Skeletal muscle tissue (tissue), 4 donors: Measurements from ENCODE around the gene FDPS. TPM values are rescaled to one million over a fixed set of nuclear protein-coding genes. Genes with fewer than 3 reads are reported as not detected.

Experiments used
- H3K27ac ChIP-seq: one replicate; pipeline ENCODE4 v1.7.0; 2013; ENCODE audit warnings: mild to moderate bottlenecking, low read depth, low read length, inconsistent platforms
- H3K27me3 ChIP-seq, 3 donors: one replicate each; pipeline ENCODE4 v1.7.0; 2013; ENCODE audit warnings: low read length in 3 of 3; ENCODE audit not compliant: control insufficient read depth in 3 of 3, insufficient read depth in 3 of 3
- H3K36me3 ChIP-seq, 3 donors: one replicate each; pipeline ENCODE4 v1.7.0; 2013; ENCODE audit warnings: low read length in 3 of 3; ENCODE audit not compliant: control insufficient read depth in 3 of 3, insufficient read depth in 3 of 3
- H3K4me1 ChIP-seq, 3 donors: one replicate each; pipeline ENCODE4 v1.7.0; 2013; ENCODE audit warnings: low read length in 3 of 3, mild to moderate bottlenecking in 3 of 3; ENCODE audit not compliant: control insufficient read depth in 3 of 3, insufficient read depth in 3 of 3
- H3K4me3 ChIP-seq, 3 donors: one replicate each; pipeline ENCODE4 v1.7.0; 2013; ENCODE audit warnings: low read length in 3 of 3
- H3K9ac ChIP-seq, 3 donors: one replicate each; pipeline ENCODE4 v1.7.0; 2013; ENCODE audit warnings: low read length in 3 of 3, mild to moderate bottlenecking in 3 of 3, moderate library complexity in 2 of 3, low read depth in 1 of 3
- H3K9me3 ChIP-seq, 3 donors: one replicate each; pipeline ENCODE4 v1.7.0; 2013; ENCODE audit warnings: low read length in 3 of 3; ENCODE audit not compliant: control insufficient read depth in 3 of 3
- total RNA-seq: library from RNA; depleted of rRNA; stranded (reverse); fragments of >200 nt; gene quantifications from one replicate; pipeline ENCODE4 v1.2.3, GENCODE V29; 2014
- donor health status: Osteomylitis.

Gene FDPS
- total RNA-seq, 1 donor from 2014 or later = 69.4 TPM

DNA sequence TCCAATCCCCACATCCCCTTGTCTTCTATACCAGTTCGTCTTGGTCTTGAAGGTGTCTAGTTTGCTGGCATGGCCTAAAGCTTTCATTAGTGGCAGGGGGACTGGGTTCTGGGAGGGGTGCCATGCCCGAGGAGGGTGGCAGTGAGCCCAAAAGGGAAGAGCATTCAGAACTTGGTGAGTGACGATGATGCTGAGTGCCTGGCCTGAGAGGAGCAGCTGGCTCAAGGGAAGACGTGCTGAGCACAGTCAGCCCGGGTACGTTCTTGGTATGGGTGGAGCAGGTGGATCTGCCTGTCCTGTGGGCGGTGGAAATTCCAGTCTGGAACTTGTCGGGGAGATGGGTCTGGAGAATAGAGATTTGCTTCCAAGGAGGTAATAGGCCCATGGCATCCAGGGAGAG is 4.6 kb downstream of the FDPS start:
- H3K9ac ChIP-seq = no peak overlapping the region
- no peaks in the 10 kb centered on the region for H3K27me3 ChIP-seq
- no peak overlapping the region for H3K27ac ChIP-seq
- no peaks in the 10 kb centered on the region for H3K9me3 ChIP-seq
- peaks cover 16 to 21% (median 18%) of the 10 kb centered on the region in 3 donors for H3K36me3 ChIP-seq
- peaks cover 10 to 16% (median 11%) of the 10 kb centered on the region in 3 donors for H3K4me1 ChIP-seq
- no peak overlapping the region for H3K4me3 ChIP-seq

DNA sequence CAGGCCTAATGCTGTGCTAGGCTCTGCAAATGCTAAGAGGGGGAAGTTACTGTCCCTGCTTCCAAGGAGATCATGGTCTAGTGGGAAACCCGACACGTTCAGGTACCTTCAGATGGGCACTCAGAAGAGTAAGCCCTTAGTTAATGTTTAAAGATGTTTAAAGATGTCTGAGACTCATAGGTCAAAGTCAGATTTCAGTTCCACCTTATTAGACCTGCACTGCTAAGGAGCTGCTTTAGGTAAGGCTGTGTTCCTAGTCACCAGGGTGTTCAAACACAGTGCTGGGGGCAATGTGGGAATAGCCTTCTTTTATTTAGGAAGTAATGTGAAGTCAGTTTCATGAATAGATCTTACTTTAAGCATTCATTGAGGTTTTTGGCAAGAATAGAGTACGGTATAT is 8.3 kb downstream of the FDPS start:
- Histone ChIP-seq H3K27ac (no peak overlapping the region), H3K4me1 (peaks cover 15 to 22% (median 17%) of the 10 kb centered on the region in 3 donors), H3K9me3 (no peaks in the 10 kb centered on the region), H3K27me3 (no peaks in the 10 kb centered on the region), H3K36me3 (peaks cover 22 to 25% (median 23%) of the 10 kb centered on the region in 3 donors), H3K4me3 (no peak overlapping the region), H3K9ac (no peak overlapping the region)

DNA sequence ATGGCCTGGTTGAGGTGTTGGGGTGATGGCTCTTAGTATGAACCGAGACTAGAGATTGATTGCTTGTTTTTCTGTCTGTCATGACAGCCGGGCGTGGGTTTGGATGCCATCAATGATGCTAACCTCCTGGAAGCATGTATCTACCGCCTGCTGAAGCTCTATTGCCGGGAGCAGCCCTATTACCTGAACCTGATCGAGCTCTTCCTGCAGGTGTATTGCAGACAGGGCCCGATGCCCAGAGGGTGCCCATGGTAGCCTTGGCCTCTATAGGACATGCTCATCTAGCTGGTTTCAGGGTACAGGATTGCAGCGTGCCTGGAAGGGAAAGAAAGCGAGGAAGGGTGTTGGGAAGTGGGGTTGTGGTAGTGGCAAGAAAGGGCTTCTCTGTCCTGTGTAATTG is 9.4 kb downstream of the FDPS start:
- no peaks in the 10 kb centered on the region for H3K27me3 ChIP-seq
- peaks cover 15 to 23% (median 21%) of the 10 kb centered on the region in 3 donors for H3K36me3 ChIP-seq

DNA sequence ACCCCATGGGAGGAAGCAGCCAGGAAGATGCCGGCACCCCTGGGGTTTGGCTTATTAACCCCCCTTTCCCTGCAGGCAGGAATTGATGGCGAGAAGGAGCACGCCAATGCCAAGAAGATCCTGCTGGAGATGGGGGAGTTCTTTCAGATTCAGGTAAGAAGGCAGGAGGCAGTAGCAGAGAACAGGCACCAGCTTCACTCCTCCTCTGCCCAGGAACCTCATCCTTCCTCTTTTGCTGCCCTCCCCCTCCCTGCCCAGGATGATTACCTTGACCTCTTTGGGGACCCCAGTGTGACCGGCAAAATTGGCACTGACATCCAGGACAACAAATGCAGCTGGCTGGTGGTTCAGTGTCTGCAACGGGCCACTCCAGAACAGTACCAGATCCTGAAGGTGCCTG is 10.9 kb downstream of the FDPS start:
- Histone ChIP-seq H3K9ac (no peak overlapping the region), H3K36me3 (peaks cover 11 to 16% (median 13%) of the 10 kb centered on the region in 3 donors), H3K27ac (no peak overlapping the region)

More for the DNA sequence above, 9.4 kb downstream of the FDPS start:
- Histone ChIP-seq H3K4me3 (no peak overlapping the region), H3K9ac (no peak overlapping the region), H3K9me3 (no peaks in the 10 kb centered on the region), H3K4me1 (peaks cover 23 to 32% (median 23%) of the 10 kb centered on the region in 3 donors), H3K27ac (no peak overlapping the region)

DNA sequence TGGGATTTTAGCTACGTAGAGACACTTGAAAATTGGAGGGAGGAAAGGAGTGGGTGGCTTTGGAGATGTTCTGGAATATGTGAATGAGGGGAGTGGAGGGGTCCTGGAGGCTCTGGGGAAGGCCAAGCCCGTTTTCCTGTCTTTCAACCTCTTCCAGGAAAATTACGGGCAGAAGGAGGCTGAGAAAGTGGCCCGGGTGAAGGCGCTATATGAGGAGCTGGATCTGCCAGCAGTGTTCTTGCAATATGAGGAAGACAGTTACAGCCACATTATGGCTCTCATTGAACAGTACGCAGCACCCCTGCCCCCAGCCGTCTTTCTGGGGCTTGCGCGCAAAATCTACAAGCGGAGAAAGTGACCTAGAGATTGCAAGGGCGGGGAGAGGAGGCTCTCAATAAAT is 11.6 kb downstream of the FDPS start:
- peak overlapping the region; percentile 75 for H3K27ac ChIP-seq
- H3K9ac ChIP-seq = peak overlapping the region; percentile 57 to 77 (median 59)
- peaks cover 7 to 13% (median 8%) of the 10 kb centered on the region in 3 donors for H3K36me3 ChIP-seq
- peaks cover 29 to 42% (median 31%) of the 10 kb centered on the region in 3 donors for H3K4me1 ChIP-seq
- H3K4me3 ChIP-seq = peak overlapping the region; percentile 76 to 80 (median 79)
- no peaks in the 10 kb centered on the region for H3K9me3 ChIP-seq
- H3K27me3 ChIP-seq = no peaks in the 10 kb centered on the region

More for the DNA sequence above, 10.9 kb downstream of the FDPS start:
- Histone ChIP-seq H3K4me1 (peaks cover 23 to 35% (median 24%) of the 10 kb centered on the region in 3 donors), H3K9me3 (no peaks in the 10 kb centered on the region), H3K27me3 (no peaks in the 10 kb centered on the region), H3K4me3 (no peak overlapping the region)

DNA sequence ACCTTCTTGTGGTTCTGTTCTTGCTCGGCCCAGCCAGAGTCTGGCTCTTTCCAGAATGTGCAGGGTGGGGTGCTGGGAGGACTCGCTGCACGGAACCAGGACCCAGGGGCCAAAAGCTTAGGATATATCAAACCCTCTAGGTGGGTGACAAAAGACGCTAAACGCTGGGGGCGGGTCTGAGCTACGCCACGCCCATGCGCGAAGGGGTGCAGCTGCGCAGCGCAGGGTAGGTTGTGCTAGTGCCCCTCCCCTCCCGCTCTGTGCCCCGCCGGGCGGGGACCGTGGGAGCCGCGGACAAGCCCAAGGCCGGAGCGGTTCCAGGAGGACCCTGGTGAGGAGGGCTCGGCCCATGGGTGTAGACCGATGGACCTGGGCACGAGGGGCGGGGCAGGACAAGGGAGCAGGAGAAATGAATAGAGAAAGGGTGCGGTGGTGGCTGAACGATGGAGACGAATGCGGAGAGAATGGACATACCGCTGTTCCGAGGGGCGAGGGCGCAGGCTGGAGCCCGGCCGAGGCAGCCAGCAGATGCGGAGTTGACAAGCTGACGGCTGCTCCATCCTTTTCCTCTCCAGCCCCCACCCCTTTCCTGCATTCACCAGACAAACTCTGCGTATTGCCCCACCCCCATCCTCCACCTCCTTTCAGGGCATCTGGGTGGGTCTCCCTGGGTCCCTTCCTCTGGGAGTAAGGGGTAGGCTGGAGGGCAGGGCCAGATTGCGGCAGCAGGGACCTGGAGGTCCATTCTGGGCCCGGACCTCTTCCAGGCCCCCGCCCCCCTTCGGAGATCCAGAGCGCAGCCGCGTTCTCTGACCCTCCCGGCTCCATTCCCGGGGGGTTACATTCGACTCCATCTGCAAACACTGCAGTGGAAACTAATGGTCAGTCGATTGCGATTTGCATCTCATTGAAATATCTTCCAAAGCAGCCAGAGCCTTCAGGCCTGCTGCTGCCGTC is 12.3 kb downstream of the FDPS start, which contains the start of gene RUSC1:
RUSC1 (plus strand) TSS at position 234 of the 957 bp plus-strand sequence. CDS start 880 bp downstream, outside the sequence.
- Histone ChIP-seq H3K4me3 (peak within 1 kb of the TSS; percentile 76 to 80 (median 79)), H3K9ac (peak within 1 kb of the TSS; percentile 57 to 77 (median 59)), H3K36me3 (peaks cover 8 to 13% (median 8%) of the 10 kb centered on the region in 3 donors), H3K27ac (peak within 1 kb of the TSS; percentile 89), H3K4me1 (peaks cover 32 to 48% (median 35%) of the 10 kb centered on the region in 3 donors), H3K9me3 (no peaks in the 10 kb centered on the region), H3K27me3 (no peaks in the 10 kb centered on the region)

DNA sequence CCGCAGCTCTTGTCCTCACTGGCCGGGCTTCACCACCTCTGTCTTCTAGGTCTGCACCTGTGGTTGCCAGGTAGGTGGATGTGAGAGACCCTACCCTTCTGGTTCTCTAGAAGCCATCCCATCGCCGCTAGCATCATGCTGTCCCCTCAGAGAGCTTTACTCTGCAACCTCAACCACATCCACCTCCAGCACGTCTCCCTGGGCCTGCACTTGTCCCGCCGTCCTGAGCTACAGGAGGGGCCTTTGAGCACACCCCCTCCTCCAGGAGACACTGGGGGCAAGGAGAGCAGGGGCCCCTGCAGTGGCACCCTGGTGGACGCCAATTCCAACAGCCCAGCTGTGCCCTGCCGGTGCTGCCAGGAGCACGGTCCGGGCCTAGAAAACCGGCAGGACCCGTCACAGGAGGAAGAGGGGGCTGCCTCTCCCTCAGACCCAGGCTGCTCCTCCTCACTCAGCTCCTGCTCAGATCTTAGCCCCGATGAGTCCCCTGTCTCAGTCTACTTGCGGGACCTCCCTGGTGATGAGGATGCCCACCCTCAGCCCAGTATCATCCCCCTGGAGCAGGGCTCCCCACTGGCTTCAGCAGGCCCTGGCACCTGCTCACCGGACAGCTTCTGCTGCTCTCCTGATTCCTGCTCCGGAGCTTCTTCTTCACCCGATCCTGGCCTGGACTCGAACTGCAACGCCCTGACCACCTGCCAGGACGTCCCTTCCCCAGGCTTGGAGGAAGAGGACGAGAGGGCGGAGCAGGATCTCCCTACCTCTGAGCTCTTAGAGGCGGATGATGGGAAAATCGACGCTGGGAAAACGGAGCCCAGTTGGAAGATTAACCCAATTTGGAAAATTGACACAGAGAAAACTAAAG is 13.2 kb downstream of the FDPS start:
- no peaks in the 10 kb centered on the region for H3K9me3 ChIP-seq
- peak overlapping the region; percentile 89 for H3K27ac ChIP-seq
- H3K4me3 ChIP-seq = peak overlapping the region; percentile 76 to 80 (median 79)
- peaks cover 32 to 51% (median 35%) of the 10 kb centered on the region in 3 donors for H3K4me1 ChIP-seq
- peak overlapping the region; percentile 51 to 59 (median 51) for H3K9ac ChIP-seq
- no peaks in the 10 kb centered on the region for H3K27me3 ChIP-seq
- peaks cover 8 to 13% (median 12%) of the 10 kb centered on the region in 3 donors for H3K36me3 ChIP-seq

DNA sequence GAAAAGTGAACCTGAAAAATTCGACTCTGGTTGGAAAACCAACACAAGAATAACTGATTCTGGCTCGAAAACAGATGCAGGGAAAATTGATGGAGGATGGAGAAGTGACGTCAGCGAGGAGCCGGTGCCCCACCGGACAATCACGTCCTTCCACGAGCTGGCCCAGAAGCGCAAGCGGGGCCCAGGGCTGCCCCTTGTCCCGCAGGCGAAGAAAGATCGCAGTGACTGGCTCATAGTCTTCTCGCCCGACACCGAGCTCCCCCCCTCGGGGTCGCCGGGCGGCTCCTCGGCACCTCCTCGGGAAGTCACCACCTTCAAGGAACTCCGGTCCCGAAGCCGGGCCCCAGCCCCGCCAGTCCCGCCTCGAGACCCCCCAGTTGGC is 13.9 kb downstream of the FDPS start:
- no peaks in the 10 kb centered on the region for H3K27me3 ChIP-seq
- H3K9ac ChIP-seq = peak overlapping the region; percentile 51 to 76 (median 59)
- peak overlapping the region; percentile 89 for H3K27ac ChIP-seq
- H3K36me3 ChIP-seq = peaks cover 8 to 13% (median 12%) of the 10 kb centered on the region in 3 donors
- peak overlapping the region; percentile 60 to 80 (median 65) for H3K4me3 ChIP-seq
- H3K4me1 ChIP-seq = peaks cover 32 to 51% (median 35%) of the 10 kb centered on the region in 3 donors
- H3K9me3 ChIP-seq = no peaks in the 10 kb centered on the region

DNA sequence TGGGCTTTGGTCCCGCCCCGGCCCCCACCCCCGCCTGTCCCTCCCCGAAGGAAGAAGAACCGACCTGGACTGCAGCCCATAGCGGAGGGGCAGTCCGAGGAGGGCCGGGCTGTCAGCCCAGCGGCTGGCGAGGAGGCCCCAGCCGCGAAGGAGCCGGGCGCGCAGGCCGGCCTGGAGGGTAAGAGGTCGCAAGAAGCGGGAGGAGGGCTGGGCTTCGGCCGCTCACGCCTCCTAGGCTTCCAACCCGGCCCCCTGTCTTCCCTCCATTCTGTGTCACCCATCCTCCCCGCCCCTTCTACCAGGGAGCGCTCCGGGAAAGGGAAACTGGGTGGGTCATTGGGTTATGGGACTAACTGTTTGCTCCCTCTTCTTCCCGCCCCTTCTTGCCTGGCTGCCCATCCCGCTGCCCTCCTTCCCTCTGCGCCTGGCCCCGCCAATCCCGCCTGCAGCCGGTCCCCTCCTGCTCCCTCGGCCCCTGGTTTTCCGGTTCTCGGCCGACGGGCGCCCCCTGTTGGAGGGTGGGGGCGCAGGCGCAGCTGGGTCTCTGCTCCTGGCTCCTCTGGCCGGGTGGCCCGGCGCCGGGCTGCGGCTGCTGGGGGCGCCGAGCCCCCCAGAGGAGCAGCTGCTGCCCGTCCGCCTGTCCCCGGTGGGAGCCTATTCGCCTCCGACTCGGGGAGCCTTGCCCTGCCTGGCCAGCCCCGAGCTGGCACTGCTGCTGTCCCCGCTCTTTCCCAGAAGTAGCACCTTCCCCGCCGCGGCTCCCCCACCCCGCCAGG is 14.5 kb downstream of the FDPS start:
- H3K9ac ChIP-seq = peak overlapping the region; percentile 51 to 87 (median 86)
- H3K9me3 ChIP-seq = no peaks in the 10 kb centered on the region
- H3K4me3 ChIP-seq = peak overlapping the region; percentile 88 to 93 (median 92)
- peaks cover 6 to 14% (median 9%) of the 10 kb centered on the region in 3 donors for H3K36me3 ChIP-seq
- no peaks in the 10 kb centered on the region for H3K27me3 ChIP-seq
- peak overlapping the region; percentile 89 for H3K27ac ChIP-seq
- H3K4me1 ChIP-seq = peaks cover 32 to 51% (median 35%) of the 10 kb centered on the region in 3 donors
